SW 1271 (cell line): Measurements from ENCODE around the gene SLC9A9.

Experiments used
- DNase-seq, 2 experiments: peaks; one replicate each; lab custom pipeline; 2025; lab: John Stamatoyannopoulos, UW

Gene SLC9A9

DNA sequence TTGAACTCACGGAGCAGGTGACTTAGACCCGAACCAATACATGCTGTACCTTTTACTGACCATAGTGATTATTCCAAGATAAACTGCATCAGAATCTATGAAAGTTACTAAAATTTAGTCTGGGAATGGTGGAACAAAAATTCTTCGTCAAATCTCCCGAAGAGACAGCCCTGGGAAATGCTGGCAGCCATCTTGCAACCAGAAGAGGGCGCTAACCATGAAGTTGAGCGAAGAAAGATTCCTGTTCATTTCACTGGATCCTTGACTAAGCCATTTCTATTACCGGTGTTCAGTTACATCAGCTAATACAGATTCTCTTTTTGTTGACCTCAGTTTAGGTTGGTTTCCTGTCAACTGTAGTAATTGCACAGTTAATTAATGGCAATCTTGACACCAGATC, 199.6 kb downstream of the SLC9A9 start:
- no peak for DNase-seq

DNA sequence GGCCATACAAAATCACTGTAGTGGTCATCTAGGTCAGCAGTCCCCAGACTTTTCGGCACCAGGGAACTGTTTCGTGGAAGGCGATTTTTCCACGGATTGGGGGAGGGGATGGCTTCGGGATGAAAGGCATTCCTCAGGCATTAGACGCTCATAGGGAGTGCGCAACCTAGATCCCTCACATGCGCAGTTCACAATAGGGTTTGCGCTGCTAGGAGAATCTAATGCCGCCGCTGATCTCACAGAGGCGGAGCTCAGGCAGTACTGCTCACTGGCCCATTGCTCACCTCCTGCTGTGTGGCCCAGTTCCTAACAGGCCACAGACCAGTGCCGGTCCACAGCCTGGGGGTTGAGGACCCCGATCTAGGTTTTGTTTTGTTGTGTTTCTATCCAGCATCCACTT, 200.1 kb downstream of the SLC9A9 start:
- no peak for DNase-seq

DNA sequence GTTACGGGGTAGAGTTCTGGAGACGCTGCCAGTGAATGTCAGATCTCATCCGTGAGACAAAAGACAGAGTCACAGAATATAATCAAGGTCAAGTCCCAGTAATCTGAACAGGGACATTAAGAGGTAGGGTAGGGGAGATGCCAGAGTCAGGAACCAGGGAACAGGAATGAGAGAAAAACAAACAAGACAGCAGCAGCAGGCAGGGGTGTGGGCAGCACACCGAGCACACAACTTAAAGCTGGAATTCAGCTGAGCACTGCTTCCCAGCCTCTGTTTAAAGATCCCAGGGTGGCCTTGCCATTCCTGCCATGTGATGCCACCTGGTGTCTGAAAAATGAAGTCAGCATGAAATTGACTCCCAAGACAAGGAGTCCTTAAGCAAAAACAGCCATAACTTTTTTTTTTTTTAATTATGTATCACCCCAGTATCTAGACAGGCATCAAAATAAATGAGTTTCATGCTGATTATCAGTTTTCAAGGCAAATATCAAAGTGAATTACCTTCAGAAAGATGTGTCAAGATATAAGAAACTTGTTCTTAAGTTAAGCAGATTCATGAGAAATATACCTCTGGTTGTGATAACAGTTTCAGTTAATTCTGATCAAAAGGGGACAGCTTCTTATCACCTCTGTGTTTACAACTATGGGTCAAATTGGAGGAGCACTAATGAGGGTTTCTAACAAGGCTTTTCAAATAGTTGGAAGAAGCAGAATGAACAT, 203.7 kb downstream of the SLC9A9 start:
- DNase-seq = peak; percentile 8 to 52

DNA sequence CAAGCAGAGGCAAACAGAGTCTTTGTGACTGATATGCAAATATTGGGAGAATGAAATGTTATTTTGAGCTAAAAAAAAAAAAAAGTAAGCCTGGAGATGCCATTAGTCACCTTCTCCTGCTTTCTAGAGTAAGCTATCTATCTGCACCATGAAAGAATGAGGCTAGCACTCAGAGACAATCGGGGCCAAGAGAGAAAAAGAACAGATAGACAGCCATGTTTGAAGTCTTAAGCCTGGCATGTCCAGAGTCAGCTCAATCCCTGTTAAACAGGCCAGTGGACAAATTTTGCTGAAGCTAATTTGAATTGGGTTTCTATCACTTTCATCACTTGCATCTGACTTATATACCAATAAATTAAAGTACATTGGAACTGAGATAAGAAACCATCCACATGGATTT, 204.4 kb downstream of the SLC9A9 start:
- DNase-seq = no peak

- no peak for DNase-seq
Measured at GRCh38 chr3:143640774-143641173, 207.5 kb downstream of the SLC9A9 start.

DNA sequence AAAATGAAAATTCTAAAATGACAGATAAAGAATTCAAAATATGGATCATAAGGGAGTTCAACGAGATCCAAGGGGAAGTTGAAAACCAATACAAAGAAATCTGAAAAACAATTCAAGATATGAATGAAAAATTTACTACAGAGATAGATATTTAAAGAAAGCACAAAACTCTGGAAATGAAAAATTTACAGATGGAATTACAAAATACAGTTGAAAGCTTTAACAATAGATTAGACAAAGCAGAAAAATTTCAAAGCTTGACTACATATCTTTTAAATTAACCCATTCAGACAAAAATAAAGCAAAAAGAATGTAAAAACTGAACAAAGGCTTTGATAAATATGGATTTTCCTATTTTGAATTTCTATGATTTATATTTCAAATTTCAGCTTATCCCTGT, 211.1 kb downstream of the SLC9A9 start:
- no peak for DNase-seq

- DNase-seq = no peak
Measured at GRCh38 chr3:143634991-143635390, 213.3 kb downstream of the SLC9A9 start.

- no peak for DNase-seq
Measured at GRCh38 chr3:143634427-143634826, 213.8 kb downstream of the SLC9A9 start.

GRCh38 chr3:143633816-143634215, 214.5 kb downstream of the SLC9A9 start:
- no peak for DNase-seq

DNA sequence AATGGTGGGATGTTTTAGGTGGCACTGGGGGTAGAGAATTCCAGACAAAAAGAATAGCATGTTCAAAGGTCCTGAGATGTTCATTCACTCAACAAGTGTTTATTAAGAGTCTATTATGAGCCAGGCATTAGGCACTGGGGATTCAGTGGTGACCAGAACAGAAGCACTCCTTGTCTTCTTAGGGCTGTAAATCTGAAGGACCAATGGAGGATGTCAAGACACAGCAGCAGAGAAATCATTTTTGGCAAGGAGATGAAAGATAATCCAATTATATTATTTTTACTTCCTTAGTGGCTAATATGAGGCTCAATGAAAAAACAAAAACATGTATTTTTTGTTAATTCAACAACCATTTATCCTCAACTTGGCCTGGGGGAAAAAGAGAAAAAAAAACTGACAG, 218.5 kb downstream of the SLC9A9 start:
- DNase-seq = no peak

DNA sequence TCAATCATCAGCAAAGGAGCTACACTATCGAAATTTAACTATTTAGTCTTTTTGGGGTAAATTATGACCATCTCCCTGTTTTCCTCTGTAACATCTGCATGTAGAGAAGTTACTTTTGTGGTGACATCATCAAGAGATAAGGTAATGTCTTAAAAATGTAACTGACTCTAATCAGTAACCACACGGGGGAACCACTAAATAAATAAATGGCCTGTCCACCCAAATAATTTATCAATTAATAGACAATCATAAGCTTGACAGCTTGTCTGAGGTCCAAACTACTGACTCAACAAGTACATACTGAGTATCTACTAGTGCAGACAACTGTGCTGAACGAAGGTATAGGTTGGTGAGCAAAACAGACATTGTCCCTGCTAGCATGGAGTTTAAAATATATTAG, 219.3 kb downstream of the SLC9A9 start:
- no peak for DNase-seq

DNA sequence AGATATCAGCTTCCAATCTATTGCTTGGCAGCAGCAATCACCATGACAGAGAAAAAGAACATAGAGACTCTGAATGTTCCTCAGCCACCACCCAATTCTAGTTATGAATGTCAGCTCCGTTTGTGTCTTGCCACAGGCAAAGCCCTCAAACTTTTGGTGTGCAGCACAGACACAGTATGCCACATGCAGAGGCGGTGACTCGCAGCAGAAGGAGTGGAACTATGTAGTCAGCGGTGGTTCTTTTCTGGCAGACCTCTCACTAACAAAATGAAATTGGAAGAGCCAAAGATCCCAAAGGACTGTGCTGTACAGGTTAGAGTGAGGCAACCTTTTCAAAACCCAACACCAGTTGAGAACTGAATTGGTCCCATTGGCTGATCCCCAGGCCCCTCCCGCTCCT, 220.9 kb downstream of the SLC9A9 start:
- DNase-seq = no peak

DNA sequence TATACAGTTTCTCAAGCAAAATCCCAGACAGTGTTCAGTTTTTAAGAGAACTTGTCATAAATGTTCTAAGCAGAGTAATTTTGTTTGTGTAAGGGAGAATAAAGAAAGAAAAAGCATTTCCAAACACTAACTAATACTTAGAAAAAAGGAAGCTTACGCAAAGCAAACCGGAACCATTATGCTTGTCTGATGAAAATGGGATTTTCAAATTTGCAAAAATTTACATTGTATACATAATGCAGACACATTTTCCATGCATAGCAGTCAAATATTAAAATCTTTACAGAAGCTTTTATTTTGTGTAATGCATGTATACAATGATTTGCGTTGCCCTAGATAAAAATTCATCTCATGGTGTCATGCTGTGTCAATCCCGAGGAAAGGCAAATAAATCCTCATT, 229.0 kb downstream of the SLC9A9 start:
- no peak for DNase-seq

DNA sequence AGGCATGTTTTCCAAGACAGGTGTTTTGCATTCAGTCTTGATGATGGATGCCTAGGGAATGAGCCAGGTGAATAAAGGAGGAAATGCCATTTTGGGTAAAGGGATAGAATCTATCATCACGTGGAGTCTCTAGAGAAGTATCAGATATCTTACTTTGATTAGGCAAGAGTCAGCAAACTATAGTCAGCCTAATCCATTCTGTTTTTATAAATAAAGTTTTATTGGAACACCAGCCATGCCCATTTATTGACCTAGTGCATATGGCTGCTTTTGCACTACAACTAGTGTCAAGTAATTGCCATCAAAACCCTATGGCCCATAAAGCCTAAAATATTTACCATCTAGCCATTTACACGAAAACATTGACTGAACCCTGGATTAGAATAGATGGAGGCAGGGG, 231.2 kb downstream of the SLC9A9 start:
- no peak for DNase-seq

DNA sequence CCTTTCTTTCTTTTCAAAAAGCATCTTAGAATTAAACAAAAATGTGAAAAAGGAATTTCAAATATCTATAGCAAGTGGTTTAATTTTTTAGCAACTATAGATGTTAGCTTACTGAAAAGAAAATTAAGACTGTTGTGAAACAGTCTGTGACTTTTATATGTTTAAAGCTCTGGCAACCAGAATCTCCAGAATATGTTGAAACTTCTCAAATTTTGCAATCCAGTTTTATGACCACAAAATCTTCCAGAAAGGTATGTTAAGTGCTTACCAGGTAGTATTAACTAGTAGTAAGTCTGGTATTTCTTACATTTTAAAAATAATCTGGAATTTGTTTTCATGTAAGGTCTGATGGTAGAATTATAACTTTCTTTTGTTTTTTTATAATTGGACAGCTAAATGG, 235.0 kb downstream of the SLC9A9 start:
- DNase-seq = no peak

DNA sequence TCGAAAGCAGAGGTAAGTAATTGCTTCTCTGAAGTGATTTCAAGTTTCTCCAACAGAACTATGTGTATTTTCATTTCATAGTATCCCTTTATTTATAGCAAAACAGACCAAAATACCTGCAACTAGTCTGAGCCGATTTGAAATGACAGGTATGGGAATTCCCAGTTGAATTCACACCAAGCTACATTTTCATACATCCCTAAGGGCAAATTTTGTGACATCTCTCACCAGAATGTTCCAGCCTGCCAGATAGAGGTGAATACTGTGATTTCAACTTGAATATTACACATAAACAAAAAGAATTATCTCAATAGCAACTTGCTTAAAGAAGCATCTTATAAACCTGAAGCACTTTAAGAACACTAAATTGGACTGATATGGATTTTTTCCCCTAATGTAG, 235.7 kb downstream of the SLC9A9 start:
- no peak for DNase-seq

GRCh38 chr3:143608966-143609365, 239.3 kb downstream of the SLC9A9 start:
- DNase-seq = no peak

DNA sequence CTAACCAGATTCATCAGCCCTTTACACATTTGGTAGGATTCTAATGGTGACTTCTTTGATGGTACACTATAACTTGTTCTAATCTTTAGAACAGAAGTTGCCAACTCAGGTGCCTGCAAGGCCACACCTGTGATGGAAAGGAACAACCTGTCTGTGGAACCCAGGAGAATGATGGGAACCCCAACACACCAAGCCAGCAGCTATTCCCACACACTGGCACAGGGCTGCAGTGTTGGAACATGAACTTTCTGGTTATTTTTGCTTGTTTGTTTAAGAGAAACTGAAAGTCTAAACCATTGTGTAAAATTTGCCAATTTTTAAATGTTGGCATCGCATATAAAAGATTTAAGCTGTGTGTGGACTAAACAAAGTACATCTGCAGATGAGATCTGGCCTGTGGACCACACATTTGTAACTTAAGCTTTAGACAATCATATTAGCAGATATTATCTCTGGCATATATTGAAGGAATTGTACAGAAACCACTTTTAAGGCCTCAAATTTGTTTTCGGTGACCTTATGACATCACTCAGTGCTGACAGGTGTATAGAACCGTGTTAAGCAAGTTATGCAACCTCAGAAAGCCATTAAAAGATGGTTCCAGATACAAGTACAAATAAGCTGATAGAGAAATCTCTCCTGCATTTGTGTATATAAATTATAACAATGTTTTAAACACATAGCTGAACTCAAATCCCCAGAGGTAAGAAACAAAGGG, 242.9 kb downstream of the SLC9A9 start:
- no peak for DNase-seq

DNA sequence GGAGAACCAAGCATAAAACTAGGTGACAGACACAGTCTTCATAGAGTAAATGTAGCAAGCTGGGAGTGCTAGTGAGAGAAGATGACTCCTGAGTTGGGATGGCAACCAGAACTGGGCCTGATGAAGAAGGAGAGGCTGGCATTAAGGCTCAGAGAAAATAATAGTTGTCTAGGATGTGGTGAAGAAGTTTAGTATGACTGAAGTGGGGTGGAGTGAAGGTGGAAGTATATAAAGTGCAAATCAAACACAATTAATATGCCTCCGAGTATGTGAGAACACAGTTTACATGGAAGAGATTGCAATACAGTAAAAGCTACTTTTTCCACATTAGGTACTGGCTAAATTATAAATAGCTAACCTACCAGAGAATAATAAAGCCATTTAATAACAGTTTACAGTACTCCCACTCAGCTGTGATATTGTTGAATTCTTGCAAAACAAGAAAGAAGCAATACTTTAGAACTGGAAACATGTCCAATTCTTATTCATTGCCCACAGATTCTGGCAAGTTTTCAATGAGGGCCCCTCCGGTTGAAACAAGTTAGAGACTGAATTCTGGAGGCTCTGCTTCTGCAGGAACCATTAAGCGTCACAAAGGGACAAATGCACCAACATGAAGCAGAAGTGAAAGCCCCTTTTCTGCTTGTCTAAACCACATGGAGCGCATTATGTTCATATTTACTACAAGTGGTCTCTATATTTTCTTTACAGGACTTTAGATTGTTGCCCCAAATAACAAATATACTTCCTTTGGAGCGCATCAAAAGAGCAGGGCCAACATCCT, 243.7 kb downstream of the SLC9A9 start:
- DNase-seq = no peak

DNA sequence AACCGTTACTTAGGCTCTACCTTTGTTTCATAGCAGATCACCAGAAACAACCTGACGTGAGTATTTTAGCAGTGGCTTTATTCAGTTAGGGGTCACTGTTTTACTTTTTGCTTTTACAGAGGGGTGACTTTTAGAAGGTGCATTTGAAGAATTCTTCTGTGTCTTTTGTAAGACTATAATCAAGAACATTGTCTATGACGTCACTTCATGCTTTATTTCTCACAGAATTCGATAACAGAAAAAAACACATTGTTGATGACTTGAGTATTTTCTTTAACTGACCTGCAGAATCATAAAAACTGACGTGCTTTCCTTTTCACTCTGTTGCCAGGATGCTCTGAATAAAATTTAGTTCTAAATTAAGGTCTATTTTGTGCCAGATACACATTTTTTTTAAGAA, 244.5 kb downstream of the SLC9A9 start:
- no peak for DNase-seq

DNA sequence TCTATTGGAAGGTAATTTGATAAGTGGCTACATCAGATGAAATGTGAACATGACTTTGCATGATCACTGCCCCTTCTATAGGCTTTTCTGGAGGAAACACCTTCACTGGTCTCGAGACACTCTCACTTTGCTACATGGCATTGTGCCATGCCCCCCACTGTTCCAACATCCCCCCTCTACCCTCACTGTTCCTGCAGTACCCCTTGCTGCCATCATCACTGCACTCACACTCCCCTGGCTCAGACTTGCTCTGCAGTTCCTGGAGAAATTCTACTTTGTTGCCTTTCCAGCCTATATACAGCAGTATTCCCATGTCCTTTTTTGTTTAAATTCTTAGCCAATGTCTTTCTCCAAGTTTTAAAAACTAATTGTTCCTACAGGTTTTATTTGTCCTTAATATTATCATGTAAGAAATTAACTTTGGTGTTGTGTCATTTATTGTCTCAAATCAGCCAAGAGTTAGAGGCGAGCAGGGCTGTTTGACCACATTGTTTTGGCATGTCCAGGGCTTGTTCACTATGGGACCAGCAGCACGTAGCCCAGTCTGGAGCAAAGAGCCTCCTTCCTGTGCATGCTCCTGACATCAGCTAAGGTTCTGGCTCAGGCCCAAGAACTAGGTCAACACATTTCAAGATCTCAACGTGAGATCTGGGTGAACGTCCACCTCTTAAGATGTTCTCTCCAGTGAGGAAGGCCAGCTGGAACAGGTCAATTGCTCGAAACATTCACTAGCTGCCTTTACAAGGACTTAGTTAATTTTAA, 246.4 kb downstream of the SLC9A9 start:
- no peak for DNase-seq
